Peyer's patch (tissue), 4 donors: Measurements from ENCODE around the gene NAV2. TPM values are rescaled to one million over a fixed set of nuclear protein-coding genes. Genes with fewer than 3 reads are reported as not detected.

Source experiments
- DNase-seq, 3 donors: peaks; one replicate each; pipeline ENCODE4 v3.0.0-alpha.2; 2017 to 2019
- H3K27ac ChIP-seq, 4 donors: fragments of 200-600 bp; sonication (generic); one replicate each; pipeline ENCODE4 v1.5.1; 2016 to 2019
- H3K27me3 ChIP-seq, 2 donors: fragments of 200-600 bp; sonication (generic); one replicate each; pipeline ENCODE4 v1.5.1; 2019
- H3K36me3 ChIP-seq, 3 donors: fragments of 200-600 bp; sonication (generic); one replicate each; pipeline ENCODE4 v1.5.1; 2016 to 2019
- H3K4me1 ChIP-seq, 4 donors: fragments of 200-600 bp; sonication (generic); one replicate each; pipeline ENCODE4 v1.5.1; 2016 to 2019
- H3K4me3 ChIP-seq, 4 donors: fragments of 200-600 bp; sonication (generic); 1 replicate in 3 of 4; 2 replicates in 1 of 4; pipeline ENCODE4 v1.5.1; 2016 to 2019; ENCODE audit warnings: mild to moderate bottlenecking in 1 of 4
- H3K9me3 ChIP-seq, 4 donors: fragments of 200-600 bp; sonication (generic); one replicate each; pipeline ENCODE4 v1.5.1; 2016 to 2019; ENCODE audit warnings: mild to moderate bottlenecking in 1 of 4
- CTCF ChIP-seq, 6 experiments: fragments of 450-650 bp in 4 of 6; fragments of 200-600 bp in 2 of 6; sonication (generic) in 1 of 6; IDR thresholded peaks; one replicate each; pipeline ENCODE4 v1.5.1; 2017 to 2019; ENCODE audit warnings: antibody characterized with exemption in 6 of 6, mild to moderate bottlenecking in 3 of 6, moderate library complexity in 1 of 6
- POLR2A ChIP-seq, 2 donors: fragments of 450-650 bp; IDR thresholded peaks; one replicate each; pipeline ENCODE4 v1.5.1; 2017; ENCODE audit warnings: antibody characterized with exemption in 2 of 2, mild to moderate bottlenecking in 2 of 2, moderate library complexity in 2 of 2
- total RNA-seq, 4 donors: library from RNA; depleted of rRNA; stranded (reverse); fragments of >200 nt; gene quantifications; one replicate each; pipeline ENCODE4 v1.1.0, GENCODE V29; 2016

NAV2 gene
- total RNA-seq, 4 donors from 2014 or later = 6.0 to 48.7 (median 20.1) TPM

DNA sequence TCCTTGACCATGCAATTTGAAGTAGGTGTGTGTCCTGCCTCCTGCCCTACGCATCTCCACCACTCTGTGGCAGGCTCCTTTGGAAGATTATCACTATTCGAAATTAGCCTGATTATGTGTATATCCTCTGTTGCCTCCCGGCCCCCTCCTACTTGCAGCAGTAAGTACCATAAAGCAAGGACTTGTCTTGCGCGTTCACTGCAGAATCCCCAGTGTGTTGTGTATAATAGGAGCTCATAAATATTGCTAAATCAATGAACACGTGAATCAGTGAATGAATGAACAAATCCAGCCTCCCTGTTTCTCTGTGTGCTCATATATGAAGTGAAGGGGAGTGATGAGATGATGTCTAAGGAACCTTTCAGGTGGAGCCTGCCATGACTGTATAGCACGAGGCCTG, 237.0 kb downstream of the NAV2 start:
- DNase-seq = no peak
- Histone ChIP-seq H3K36me3 (peaks cover 0 to 14% (median 0%) of the 10 kb centered on the region in 3 donors), H3K4me3 (no peak overlapping the region), H3K4me1 (peaks cover 0 to 6% (median 0%) of the 10 kb centered on the region in 4 donors), H3K9me3 (no peaks in the 10 kb centered on the region), H3K27me3 (no peaks in the 10 kb centered on the region), H3K27ac (no peak overlapping the region)
- no peak for TF ChIP-seq POLR2A (IDR thresholded peaks at IDR 0.05)
- TF ChIP-seq CTCF (IDR thresholded peaks at IDR 0.05) = no peak

DNA sequence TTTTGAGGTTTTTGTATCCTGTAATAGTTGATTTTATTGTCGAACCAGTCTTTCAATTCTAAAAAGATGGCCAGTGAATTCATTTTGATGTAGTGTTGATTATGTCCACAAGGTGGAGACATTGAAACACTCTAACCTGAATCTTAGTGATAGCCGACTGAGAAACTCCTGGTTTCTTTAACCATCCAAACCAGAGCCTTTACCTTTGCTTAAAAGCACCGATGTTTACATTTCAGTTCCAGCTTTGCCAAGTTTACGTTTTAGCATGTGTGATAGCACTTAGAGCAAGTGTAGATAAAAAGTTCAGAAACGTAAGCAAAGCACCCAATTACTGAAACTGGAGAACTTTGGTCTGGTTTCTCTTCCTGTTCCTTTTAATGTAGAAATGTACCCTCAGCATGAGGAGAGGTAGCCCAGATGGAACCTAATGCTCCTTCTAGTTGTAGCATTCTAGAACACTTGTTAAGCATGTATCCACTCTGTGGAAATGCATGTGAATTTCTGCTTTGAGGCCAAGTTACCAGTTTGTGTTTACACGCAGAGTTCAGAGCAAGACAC, 239.0 kb downstream of the NAV2 start:
- DNase-seq = no peak
- H3K27me3 ChIP-seq = no peaks in the 10 kb centered on the region
- H3K4me1 ChIP-seq = peaks cover 0 to 6% (median 0%) of the 10 kb centered on the region in 4 donors
- peak overlapping the region in 1 of 4 donors; percentile 4 for H3K4me3 ChIP-seq
- H3K27ac ChIP-seq = no peak overlapping the region
- H3K36me3 ChIP-seq = peaks cover 0 to 12% (median 0%) of the 10 kb centered on the region in 3 donors
- no peaks in the 10 kb centered on the region for H3K9me3 ChIP-seq
- TF ChIP-seq CTCF (IDR thresholded peaks at IDR 0.05) (peak in 5 of 6 experiments; percentile 61 to 91 (median 83)), POLR2A (IDR thresholded peaks at IDR 0.05) (no peak)

GRCh38 chr11:19952116-19952605, 239.5 kb downstream of the NAV2 start:
- Histone ChIP-seq H3K27me3 (no peaks in the 10 kb centered on the region), H3K4me3 (no peak overlapping the region), H3K9me3 (no peaks in the 10 kb centered on the region), H3K4me1 (peaks cover 0 to 6% (median 0%) of the 10 kb centered on the region in 4 donors), H3K36me3 (peaks cover 0 to 12% (median 0%) of the 10 kb centered on the region in 3 donors), H3K27ac (no peak overlapping the region)
- no peak for DNase-seq
- no peak for TF ChIP-seq POLR2A (IDR thresholded peaks at IDR 0.05)
- no peak for TF ChIP-seq CTCF (IDR thresholded peaks at IDR 0.05)

DNA sequence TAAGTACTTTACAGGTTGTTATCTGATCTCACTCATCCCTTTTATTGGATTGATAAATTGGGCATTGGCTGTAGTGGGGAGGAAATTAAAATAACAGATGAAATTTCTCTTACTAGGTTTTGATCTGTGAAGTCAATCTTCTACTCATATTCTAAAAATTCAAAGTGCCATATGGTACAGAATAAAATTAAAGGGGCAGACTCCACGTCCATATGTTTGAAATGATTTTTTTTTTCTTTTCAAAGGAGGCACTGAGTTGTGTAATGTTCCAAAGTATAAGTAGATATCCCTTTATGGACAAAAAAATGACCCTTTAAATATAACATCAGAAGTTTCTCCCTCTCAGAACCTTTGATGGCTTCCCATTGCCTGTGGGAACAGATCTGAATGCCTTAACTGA, 240.3 kb downstream of the NAV2 start:
- no peak for DNase-seq
- Histone ChIP-seq H3K36me3 (peaks cover 0 to 12% (median 0%) of the 10 kb centered on the region in 3 donors), H3K4me3 (no peak overlapping the region), H3K27me3 (no peaks in the 10 kb centered on the region), H3K4me1 (peaks cover 0 to 6% (median 0%) of the 10 kb centered on the region in 4 donors), H3K9me3 (no peaks in the 10 kb centered on the region), H3K27ac (no peak overlapping the region)
- TF ChIP-seq POLR2A (IDR thresholded peaks at IDR 0.05) = no peak
- no peak for TF ChIP-seq CTCF (IDR thresholded peaks at IDR 0.05)

DNA sequence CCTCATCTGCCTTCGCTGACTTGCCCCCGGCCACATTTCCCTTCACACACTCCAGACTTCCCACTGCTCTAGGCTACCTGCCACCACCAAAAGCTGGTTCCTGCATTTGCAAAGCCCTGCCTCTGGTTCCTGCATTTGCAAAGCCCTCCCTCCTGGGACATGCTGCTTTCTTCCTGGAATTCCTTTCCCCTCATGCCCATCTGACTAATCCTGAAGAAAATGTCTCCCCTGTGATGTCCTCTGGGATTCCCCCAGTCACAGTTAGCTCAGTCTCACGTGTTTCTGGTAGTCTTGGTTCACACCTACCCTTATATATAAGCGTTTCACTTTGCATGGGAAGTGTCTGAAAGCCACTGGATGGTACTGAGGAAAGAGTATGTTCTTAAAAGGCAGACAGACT, 240.7 kb downstream of the NAV2 start:
- Histone ChIP-seq H3K9me3 (no peaks in the 10 kb centered on the region), H3K4me3 (no peak overlapping the region), H3K27ac (no peak overlapping the region), H3K27me3 (no peaks in the 10 kb centered on the region), H3K4me1 (peaks cover 0 to 6% (median 0%) of the 10 kb centered on the region in 4 donors), H3K36me3 (peaks cover 0 to 12% (median 0%) of the 10 kb centered on the region in 3 donors)
- TF ChIP-seq POLR2A (IDR thresholded peaks at IDR 0.05) (no peak), CTCF (IDR thresholded peaks at IDR 0.05) (no peak)
- no peak for DNase-seq
